Midbrain (tissue), 1 donor: ENCODE results near the gene GABRR3.

Experiments
- DNase-seq: peaks from one replicate; lab custom pipeline; 2025; lab: John Stamatoyannopoulos, UW

GABRR3 gene

GRCh38 chr3:97988784-97989568 lies 46.1 kb downstream of the GABRR3 start:
- DNase-seq = no peak

- DNase-seq = no peak
These were observed 47.8 kb downstream of the GABRR3 start for GRCh38 chr3:97987306-97987705.

DNA sequence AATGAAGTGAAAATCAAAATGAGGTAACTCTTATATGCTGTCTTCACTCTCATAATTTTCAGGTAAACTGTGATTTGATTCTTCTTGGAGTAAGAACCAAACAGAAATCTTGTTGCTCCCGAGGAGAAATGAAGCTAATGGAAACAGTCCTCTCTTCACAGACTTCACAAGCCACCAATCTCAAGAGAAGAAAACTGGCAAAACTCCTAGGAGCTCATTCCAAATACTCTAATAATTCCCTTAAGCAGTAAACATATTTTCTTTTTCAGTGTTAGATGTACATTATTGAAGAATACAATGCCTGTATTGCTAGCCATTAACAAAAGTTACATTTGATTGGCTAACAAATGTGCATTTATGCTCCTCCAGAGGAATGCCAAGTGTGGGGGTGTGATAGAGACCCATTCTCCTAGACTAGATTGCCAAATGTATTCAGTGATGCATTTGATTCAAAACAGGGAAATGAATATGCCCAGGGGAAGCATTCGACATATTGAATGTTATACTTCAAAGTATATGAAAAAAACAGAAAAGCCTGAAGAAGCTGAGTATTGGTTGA lies 51.1 kb downstream of the GABRR3 start:
- DNase-seq = peak; percentile 9

DNA sequence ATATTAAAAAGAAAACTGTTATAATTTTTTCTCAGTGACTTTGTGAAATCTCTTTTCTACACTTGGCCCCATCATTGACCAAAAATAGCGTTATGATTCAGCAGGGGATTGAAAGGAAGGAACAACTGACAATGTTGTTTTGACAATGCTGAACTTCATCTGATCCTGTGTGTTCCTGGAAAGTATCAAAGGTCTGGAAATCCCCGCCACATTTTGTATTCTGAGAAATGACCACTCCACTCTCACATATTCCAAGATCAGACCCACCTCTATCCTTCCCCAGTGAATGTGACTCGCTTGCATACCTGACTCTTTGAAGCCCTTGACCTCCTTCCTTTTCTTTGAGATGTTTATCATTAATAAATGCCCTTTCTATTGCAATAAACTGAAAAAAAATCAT lies 53.2 kb downstream of the GABRR3 start:
- DNase-seq = no peak

GRCh38 chr3:97979610-97980009 lies 55.5 kb downstream of the GABRR3 start:
- no peak for DNase-seq

GRCh38 chr3:97975466-97975865 lies 59.6 kb downstream of the GABRR3 start:
- no peak for DNase-seq

DNA sequence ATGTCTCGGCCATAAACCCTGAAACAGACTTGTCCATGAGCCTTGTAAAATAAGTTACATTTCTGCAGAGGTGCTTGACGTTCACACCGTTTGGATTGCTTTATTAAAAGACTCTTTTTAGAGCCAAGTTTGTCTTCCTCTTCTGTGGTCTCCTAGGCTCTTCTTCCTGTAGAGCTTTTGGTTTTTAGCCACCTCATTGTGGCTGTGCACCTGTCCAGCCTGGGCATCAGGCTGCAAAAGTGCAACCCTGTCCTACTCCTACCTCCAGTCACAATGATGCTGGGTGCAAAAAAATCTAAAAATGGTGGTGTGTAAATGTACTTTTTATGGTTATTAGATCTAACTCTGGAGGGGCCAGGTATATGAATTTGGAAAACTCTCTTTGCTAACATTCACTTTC lies 60.1 kb downstream of the GABRR3 start:
- DNase-seq = no peak

DNA sequence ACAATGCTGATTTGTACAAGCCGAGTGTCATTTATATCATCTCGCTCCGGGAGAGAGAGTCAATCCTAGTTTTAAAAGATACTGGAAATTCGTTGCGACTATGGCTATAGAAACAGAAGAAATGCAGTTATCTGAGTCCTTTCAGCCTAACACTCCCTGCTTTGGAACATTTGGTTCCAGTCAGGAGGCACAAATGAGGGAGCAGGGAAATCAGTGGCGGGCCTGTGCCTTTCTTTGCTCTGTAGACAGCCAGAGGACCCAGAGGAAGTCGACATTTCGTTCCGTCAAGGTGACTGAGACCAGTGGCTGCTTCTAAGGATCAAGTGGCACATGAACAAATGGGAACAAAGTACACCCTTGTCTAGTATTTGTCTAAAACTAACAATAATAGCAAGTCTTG lies 62.1 kb downstream of the GABRR3 start:
- DNase-seq = no peak

GRCh38 chr3:97971679-97972567 lies 63.2 kb downstream of the GABRR3 start, which contains the start of gene RIOX2:
TSS of gene RIOX2 (minus strand) at chr3:97972431. CDS start at chr3:97967593, 4,838 bp downstream.
- peak; percentile 79 for DNase-seq

- no peak for DNase-seq
These were observed 64.0 kb downstream of the GABRR3 start for GRCh38 chr3:97970956-97971620.

DNA sequence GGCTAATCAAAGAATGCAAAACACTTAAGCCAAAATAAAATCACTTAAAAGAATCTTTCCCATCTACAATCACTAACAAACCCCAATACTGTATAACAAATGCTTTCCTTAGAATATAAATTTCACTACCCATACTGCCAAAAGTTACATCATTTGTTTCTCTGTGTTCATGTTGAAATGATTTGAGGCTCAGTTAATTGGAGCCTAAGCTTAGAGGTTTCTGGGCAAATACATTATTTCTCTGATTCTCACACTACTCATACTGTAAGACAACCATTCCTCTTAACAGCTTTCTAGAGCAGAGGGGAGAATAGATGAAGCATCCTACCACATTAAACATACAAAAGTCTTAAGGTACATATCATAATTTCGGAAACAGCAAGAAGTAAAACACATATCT lies 65.0 kb downstream of the GABRR3 start:
- DNase-seq = no peak

GRCh38 chr3:97969541-97969940 lies 65.6 kb downstream of the GABRR3 start:
- no peak for DNase-seq

DNA sequence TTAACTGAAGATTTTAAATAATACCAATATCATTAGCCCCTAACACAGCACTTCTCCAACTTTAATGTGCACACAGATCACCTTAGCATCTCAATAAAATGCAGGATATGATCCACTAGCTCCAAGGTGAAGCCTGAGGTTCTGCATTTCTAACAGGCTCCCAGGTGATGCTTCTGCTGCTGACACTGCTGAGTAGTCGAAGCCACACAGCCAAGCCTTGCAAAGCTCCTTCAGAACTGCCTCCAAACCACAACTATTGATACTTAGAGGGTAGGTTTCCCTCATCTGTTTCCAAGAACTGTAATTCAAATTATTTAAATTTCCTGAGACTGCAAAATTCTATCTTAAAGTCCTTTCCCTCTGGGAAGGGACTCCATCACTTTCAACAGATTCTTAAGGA lies 66.7 kb downstream of the GABRR3 start:
- DNase-seq = no peak

- DNase-seq = no peak
These were observed 67.1 kb downstream of the GABRR3 start for GRCh38 chr3:97967966-97968365.

DNA sequence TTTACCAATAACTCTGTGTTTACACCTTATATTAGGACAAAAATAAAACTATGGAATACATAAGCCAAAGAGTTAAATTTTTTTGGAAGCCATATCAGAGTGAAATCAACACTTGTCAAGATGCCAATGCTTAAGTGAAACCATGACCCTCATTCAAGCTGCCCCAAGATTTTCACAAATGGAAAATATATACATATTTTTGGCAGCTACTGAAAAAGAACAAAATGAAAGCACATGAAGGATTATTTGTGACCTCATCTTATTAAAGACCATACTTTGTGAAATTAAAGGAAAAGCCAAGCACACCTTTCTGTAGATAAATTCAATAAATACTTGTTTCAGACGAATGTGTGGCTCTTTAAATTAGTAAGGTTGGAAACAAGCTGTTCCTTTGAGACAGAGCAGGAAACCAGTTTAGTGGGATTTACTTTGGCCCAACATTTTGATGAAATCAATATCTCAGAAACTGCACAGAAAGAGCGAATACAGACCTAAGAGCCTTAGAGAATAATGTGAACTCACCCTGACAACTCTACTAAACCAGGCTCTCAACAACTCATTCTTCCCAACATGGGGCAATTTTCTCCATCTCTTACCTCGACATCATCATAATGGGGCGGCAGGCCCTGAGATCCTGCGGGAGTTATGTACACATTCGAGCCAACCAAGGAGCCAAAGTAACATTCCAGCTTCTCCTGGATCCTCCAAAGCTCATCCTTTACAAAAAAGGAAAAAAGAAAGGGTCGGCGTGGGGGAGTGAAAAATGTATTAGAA lies 73.9 kb downstream of the GABRR3 start:
- DNase-seq = no peak

DNA sequence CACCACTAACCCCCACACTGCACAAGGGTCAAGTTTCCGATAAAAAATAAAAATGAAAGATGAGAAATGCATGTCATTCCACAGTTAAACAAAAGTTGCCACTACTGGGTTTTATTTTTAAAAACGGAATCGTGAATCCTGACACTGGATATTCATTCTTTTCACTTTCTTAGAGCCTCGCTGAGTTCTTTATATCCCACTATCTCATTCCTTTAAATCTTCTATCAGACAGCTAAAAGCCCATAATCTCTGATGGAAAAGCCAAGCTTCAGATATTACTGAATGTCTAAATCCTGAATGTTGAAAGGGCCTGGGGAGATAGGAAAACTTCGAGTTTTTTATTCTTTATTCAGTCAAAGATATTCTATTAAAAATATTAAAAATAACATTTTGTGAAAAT lies 74.6 kb downstream of the GABRR3 start:
- DNase-seq = no peak

DNA sequence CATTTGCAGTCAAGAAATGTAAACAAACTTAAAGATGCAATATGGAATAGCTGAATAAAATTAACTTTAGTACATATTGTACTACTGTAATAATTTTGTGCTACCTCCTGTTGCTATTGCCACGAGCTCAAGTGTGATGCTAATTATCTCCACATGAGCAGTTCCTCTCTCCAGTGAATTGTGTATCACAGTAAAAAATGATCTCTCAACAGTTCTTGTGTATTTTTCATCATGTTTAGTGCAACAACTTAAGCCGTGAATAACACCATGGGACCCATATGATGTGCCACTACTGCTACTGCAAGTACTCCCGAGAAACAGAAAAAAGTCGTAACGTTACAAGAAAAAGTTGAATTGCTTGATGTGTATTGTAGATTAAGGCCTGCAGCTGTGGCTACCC lies 75.2 kb downstream of the GABRR3 start:
- DNase-seq = no peak

DNA sequence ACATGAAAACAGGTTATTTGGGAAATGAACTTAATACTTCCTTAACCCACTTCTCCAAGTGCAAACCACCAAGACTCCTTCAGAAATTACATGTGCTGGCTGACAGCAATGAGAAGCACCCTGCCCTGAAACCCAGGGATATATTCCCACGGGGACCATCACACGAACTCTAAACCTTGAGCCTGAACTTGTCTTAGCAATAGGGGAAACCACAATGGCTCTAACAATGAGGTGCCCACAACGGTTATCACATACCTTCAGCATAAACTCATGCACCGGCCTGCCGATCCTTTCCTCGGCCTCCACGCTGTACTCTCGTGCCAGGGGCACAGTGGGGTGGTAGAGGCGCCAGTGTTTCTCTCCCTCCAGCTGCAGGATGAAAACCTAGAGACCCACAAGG lies 76.3 kb downstream of the GABRR3 start:
- DNase-seq = no peak

DNA sequence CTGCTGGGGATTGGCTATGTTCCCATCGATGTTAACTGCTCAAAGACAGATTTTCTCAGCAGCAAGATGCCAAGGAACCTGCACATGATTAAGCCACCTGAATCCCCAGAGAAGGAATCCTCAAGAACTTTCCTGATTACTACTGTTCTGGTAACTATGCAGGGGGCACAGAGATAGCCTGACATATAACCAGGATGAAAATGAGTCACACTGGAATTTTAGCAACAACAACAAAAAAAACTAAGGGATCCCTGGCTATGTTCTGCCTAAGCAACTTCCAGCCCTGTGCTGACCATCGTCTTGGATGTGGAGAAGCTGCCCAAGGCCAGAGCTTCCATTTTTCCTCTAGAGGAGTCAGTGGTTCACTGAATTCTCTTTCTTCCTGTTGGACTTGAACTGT lies 76.7 kb downstream of the GABRR3 start:
- DNase-seq = no peak

- DNase-seq = no peak
These were observed 77.4 kb downstream of the GABRR3 start for GRCh38 chr3:97957617-97958311.

- no peak for DNase-seq
These were observed 79.1 kb downstream of the GABRR3 start for GRCh38 chr3:97956051-97956450.
